A549 (cell line): ENCODE data around the gene MT1F. TPM values are rescaled to one million over a fixed set of nuclear protein-coding genes. Genes with fewer than 3 reads are reported as not detected.
"Not testable (repeated sequence)": the region's sequence is repeated elsewhere in the genome, so short reads cannot be mapped to it uniquely, and the experiment has no call there.

ENCODE experiments used
- ATAC-seq, 2 experiments: fragments of 200-7000 bp in 1 of 2; fragments of >200 bp in 1 of 2; cut with Nextera tagmentation in 1 of 2; cut with Tn5 transposase in 1 of 2; 3 replicates each; pipeline versions ENCODE4 v1.8.0 to v1.9.1; 2018 to 2020; ENCODE audit warnings: mild to moderate bottlenecking in 1 of 2, moderate library complexity in 1 of 2
- CTCF ChIA-PET: fragments of 300-600 bp; sonication (Branson Sonifier 250); formaldehyde crosslinking; extraction: SDS; loops from one replicate; lab custom pipeline; 2021; ENCODE audit warnings: antibody characterized with exemption, inconsistent platforms; lab: Yijun Ruan, JAX
- POLR2A ChIA-PET: fragments of 350-600 bp; formaldehyde crosslinking; extraction: SDS; loops from one replicate; lab custom pipeline; 2021; ENCODE audit warnings: antibody characterized with exemption, inconsistent platforms; lab: Yijun Ruan, JAX
- DNase-seq, 2 experiments: peaks; one replicate each; pipeline versions ENCODE4 v3.0.0 to v3.0.0-alpha.2; 2011 to 2016; ENCODE audit warnings: low read depth in 1 of 2, low spot score in 1 of 2
- FAIRE-seq: peaks from 2 replicates; lab custom pipeline; 2011; peaks lifted over from hg19 to GRCh38; lab: Jason Lieb, UNC
- H3K27ac ChIP-seq, 2 experiments: fragments of >200 bp; sonication (Bioruptor Twin); formaldehyde crosslinking; 3 replicates each; pipeline ENCODE4 v1.5.1; 2016 to 2017
- H3K4me1 ChIP-seq: fragments of >200 bp; sonication (Bioruptor Twin); formaldehyde crosslinking; 3 replicates; pipeline ENCODE4 v1.6.1; 2016
- H3K4me2 ChIP-seq: fragments of >200 bp; sonication (Bioruptor Twin); formaldehyde crosslinking; 3 replicates; pipeline ENCODE4 v1.6.1; 2016
- H3K4me3 ChIP-seq: fragments of >200 bp; sonication (Bioruptor Twin); formaldehyde crosslinking; 3 replicates; pipeline ENCODE4 v1.5.1; 2016
- H3K9me3 ChIP-seq: fragments of >200 bp; sonication (Bioruptor Twin); formaldehyde crosslinking; 3 replicates; pipeline ENCODE4 v1.6.1; 2016
- CBX2 ChIP-seq: fragments of 200-600 bp; sonication (generic); IDR thresholded peaks from 2 replicates; pipeline ENCODE4 v1.6.1; 2016; ENCODE audit warnings: low read depth, mild to moderate bottlenecking, borderline replicate concordance
- FOXS1 ChIP-seq: fragments of 250-450 bp; sonication (Bioruptor Pico); IDR thresholded peaks from 2 replicates; pipeline ENCODE4 v1.5.0; 2020; ENCODE audit warnings: mild to moderate bottlenecking, moderate library complexity
- HEYL ChIP-seq: fragments of 250-450 bp; sonication (Bioruptor Pico); IDR thresholded peaks from 2 replicates; pipeline ENCODE4 v1.8.0; 2021; ENCODE audit warnings: mild to moderate bottlenecking, moderate library complexity
- HOXB5 ChIP-seq: fragments of 250-450 bp; sonication (Bioruptor Pico); IDR thresholded peaks from 2 replicates; pipeline ENCODE4 v1.5.0; 2020; ENCODE audit warnings: mild to moderate bottlenecking, moderate library complexity
- JUNB ChIP-seq: fragments of >200 bp; sonication (Bioruptor Twin); formaldehyde crosslinking; IDR thresholded peaks from 2 replicates; pipeline ENCODE4 v1.6.1; 2016
- MYC ChIP-seq: IDR thresholded peaks from 2 replicates; pipeline ENCODE4 v1.6.1; 2012; ENCODE audit warnings: mild to moderate bottlenecking, inconsistent platforms, low read length, improper control_type of control experiment, borderline replicate concordance
- NR3C1 ChIP-seq: fragments of >200 bp; sonication (Bioruptor Twin); formaldehyde crosslinking; IDR thresholded peaks from 3 replicates; pipeline ENCODE4 v1.6.1; 2017
- RCOR1 ChIP-seq: fragments of 150-350 bp; IDR thresholded peaks from 2 replicates; pipeline ENCODE4 v1.6.1; 2014; ENCODE audit warnings: antibody characterized with exemption, low read length, low read depth
- RFX5 ChIP-seq: fragments of 450-650 bp; IDR thresholded peaks from 2 replicates; pipeline ENCODE4 v1.7.1; 2014; ENCODE audit warnings: antibody characterized with exemption, mild to moderate bottlenecking, moderate library complexity
- ZC3H11A ChIP-seq: fragments of 450-650 bp; IDR thresholded peaks from 2 replicates; pipeline ENCODE4 v1.6.1; 2014; ENCODE audit warnings: antibody characterized with exemption, mild to moderate bottlenecking
- WGBS: methylation state at CpG from one replicate; pipeline ENCODE4 v1.1.6; 2017; ENCODE audit errors: missing lambda C conversion rate; 5-methylcytosine and 5-hydroxymethylcytosine counted together
- polyA plus RNA-seq, 4 experiments: library from polyadenylated mRNA; depleted of rRNA in 3 of 4; stranded (reverse); fragments of >200 nt; fragmentation: RNase III in 1 of 4; extraction: RNeasy Plus Mini Kit Qiagen cat#74134 plus additional on column Dnase treatment in 1 of 4; gene quantifications; 2 replicates in 3 of 4; 3 replicates in 1 of 4; pipeline ENCODE4 v1.2.3, GENCODE V29; 2011 to 2017
- TF ChIP-seq, protein P1 (sequence below): fragments of 250-450 bp; sonication (Bioruptor Pico); IDR thresholded peaks from 2 replicates; pipeline ENCODE4 v1.5.0; 2020; ENCODE audit warnings: low read depth, mild to moderate bottlenecking, moderate library complexity
- TF ChIP-seq, protein P2 (sequence below): IDR thresholded peaks from 2 replicates; pipeline ENCODE4 v1.6.1; 2012
- TF ChIP-seq, protein P3 (sequence below): fragments of 200-600 bp; sonication (generic); IDR thresholded peaks from 2 replicates; pipeline ENCODE4 v1.6.1; 2016; ENCODE audit warnings: antibody characterized with exemption, mild to moderate bottlenecking, moderate library complexity

Gene MT1F
- polyA plus RNA-seq, 2 of the 4 experiments (the other 2 are of a cell fraction), result 4.1 to 11.3 TPM

DNA sequence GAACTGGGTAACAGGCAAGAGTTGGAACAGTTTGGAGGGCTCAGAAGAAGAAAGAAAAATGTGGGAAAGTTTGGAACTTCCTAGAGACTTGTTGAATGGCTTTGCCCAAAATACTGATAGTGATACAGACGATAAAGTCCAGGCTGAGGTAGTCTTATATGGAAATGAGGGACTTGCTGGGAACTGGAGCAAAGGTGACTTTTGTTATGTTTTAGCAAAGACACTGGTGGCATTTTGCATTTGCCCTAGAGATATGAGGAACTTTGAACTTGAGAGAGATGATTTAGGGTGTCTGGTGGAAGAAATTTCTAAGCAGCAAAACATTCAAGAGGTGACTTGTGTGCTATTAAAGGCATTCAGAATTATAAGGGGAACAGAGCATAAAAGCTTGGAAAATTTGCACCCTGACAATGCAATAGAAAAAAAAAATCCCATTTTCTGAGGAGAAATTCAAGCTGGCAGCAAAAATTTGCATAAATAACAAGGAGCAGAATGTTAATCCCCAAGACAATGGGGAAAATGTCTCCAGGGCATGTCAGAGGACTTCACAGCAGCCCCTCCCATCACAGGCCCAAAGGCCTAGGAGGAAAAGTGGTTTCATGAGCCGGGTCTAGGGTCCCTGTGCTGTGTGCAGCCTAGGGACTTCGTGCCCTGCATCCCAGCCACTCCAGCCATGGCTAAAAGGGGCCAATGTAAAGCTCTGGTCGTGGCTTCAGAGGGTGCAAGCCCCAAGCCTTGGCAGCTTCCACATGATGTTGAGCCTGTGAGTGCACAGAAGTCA is 35.9 kb upstream of the MT1F start:
- H3K27ac ChIP-seq, H3K4me3 ChIP-seq, H3K4me1 ChIP-seq, FAIRE-seq, H3K9me3 ChIP-seq, ATAC-seq, DNase-seq, H3K4me2 ChIP-seq: not testable (repeated sequence)
- CTCF ChIA-PET, result interaction anchor here (0.7 to 5.3 kb wide), 3 partner anchors 11 to 36 kb away, joined by 3 to 18 read pairs (median 3); partner anchors contain the start of gene MT1F
- 60% methylated on average over 4 of the region's 4 CpGs for WGBS
- POLR2A ChIA-PET, result interaction anchor here (1.6 kb wide), 1 partner anchor 14 kb away, joined by 3 read pairs; the partner anchor contains the start of gene MT2A

DNA sequence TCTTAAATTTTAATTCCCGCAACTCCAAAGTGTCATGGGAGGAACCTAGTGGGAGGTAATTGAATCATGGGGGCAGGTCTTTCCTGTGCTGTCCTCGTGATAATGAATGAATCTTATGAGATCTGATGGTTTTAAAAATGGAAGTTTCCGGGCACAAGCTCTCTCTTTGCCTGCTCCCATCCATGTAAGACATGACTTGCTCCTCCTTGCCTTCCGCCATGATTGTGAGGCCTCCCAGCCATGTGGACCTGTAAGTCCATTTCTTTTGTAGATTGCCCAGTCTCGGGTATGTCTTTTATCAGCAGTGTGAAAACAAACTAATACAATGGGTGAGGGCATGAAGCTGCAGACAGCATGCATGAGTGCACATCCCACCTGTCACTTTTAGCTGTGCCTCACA is 34.6 kb upstream of the MT1F start:
- not testable (repeated sequence) for DNase-seq, H3K9me3 ChIP-seq, ATAC-seq, H3K4me2 ChIP-seq, FAIRE-seq, H3K4me3 ChIP-seq, H3K27ac ChIP-seq
- 81% methylated on average over 5 of the region's 5 CpGs for WGBS
- peaks cover 14% of the 10 kb centered on the region for H3K4me1 ChIP-seq
- CTCF ChIA-PET, result interaction anchor here (0.7 to 5.3 kb wide), 5 partner anchors 11 to 22 kb away, joined by 3 to 18 read pairs (median 6); partner anchors contain the start of gene MT2A
- POLR2A ChIA-PET, result interaction anchor here (0.6 to 2.3 kb wide), 2 partner anchors 14 to 34 kb away, joined by 6 to 23 read pairs; partner anchors contain the start of gene MT2A

DNA sequence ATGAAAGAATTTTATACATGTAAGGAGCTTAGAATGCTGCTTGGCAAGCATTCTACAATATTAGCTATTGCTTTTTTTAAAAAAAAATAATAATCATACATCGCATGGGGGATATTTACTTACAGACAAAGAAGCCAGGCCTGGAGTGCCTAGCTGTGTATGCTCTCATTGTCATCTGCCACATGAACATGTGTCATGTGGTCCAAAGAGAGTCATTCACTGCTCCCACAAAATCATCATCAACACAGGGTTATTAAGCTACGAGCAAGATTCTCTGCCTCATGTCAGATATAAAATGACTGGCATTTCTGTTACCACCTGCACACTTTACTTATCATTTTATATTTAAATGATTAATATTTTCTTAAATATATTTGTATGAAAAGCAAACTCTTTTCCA is 34.1 kb upstream of the MT1F start:
- peaks cover 14% of the 10 kb centered on the region for H3K4me1 ChIP-seq
- no peak overlapping the region for H3K4me2 ChIP-seq
- POLR2A ChIA-PET, result interaction anchor here (0.6 to 2.3 kb wide), 2 partner anchors 14 to 34 kb away, joined by 6 to 23 read pairs; partner anchors contain the start of gene MT2A
- H3K9me3 ChIP-seq, result no peaks in the 10 kb centered on the region
- 89% methylated on average over 2 of the region's 2 CpGs for WGBS
- H3K4me3 ChIP-seq, result no peak overlapping the region
- FAIRE-seq (no peak), DNase-seq (no peak)
- H3K27ac ChIP-seq, result no peak overlapping the region
- TF ChIP-seq HOXB5 (CRISPR knock-in tag) (no peak), RCOR1 (no peak), FOXS1 (CRISPR knock-in tag) (no peak), CBX2 (no peak), ZC3H11A (no peak), MYC (no peak), HEYL (CRISPR knock-in tag) (no peak), JUNB (no peak), RFX5 (no peak), NR3C1 (no peak)
- TF ChIP-seq, protein P1, sequence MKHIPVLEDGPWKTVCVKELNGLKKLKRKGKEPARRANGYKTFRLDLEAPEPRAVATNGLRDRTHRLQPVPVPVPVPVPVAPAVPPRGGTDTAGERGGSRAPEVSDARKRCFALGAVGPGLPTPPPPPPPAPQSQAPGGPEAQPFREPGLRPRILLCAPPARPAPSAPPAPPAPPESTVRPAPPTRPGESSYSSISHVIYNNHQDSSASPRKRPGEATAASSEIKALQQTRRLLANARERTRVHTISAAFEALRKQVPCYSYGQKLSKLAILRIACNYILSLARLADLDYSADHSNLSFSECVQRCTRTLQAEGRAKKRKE (CRISPR knock-in tag), result no peak
- TF ChIP-seq, protein P2, sequence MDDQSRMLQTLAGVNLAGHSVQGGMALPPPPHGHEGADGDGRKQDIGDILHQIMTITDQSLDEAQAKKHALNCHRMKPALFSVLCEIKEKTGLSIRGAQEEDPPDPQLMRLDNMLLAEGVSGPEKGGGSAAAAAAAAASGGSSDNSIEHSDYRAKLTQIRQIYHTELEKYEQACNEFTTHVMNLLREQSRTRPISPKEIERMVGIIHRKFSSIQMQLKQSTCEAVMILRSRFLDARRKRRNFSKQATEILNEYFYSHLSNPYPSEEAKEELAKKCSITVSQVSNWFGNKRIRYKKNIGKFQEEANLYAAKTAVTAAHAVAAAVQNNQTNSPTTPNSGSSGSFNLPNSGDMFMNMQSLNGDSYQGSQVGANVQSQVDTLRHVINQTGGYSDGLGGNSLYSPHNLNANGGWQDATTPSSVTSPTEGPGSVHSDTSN, result no peak
- TF ChIP-seq, protein P3, sequence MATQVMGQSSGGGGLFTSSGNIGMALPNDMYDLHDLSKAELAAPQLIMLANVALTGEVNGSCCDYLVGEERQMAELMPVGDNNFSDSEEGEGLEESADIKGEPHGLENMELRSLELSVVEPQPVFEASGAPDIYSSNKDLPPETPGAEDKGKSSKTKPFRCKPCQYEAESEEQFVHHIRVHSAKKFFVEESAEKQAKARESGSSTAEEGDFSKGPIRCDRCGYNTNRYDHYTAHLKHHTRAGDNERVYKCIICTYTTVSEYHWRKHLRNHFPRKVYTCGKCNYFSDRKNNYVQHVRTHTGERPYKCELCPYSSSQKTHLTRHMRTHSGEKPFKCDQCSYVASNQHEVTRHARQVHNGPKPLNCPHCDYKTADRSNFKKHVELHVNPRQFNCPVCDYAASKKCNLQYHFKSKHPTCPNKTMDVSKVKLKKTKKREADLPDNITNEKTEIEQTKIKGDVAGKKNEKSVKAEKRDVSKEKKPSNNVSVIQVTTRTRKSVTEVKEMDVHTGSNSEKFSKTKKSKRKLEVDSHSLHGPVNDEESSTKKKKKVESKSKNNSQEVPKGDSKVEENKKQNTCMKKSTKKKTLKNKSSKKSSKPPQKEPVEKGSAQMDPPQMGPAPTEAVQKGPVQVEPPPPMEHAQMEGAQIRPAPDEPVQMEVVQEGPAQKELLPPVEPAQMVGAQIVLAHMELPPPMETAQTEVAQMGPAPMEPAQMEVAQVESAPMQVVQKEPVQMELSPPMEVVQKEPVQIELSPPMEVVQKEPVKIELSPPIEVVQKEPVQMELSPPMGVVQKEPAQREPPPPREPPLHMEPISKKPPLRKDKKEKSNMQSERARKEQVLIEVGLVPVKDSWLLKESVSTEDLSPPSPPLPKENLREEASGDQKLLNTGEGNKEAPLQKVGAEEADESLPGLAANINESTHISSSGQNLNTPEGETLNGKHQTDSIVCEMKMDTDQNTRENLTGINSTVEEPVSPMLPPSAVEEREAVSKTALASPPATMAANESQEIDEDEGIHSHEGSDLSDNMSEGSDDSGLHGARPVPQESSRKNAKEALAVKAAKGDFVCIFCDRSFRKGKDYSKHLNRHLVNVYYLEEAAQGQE, result no peak
- TF ChIP-seq, all 56 proteins: peak for 0
- no peak for ATAC-seq
- CTCF ChIA-PET, result interaction anchor here (0.7 to 5.3 kb wide), 7 partner anchors 11 to 78 kb away, joined by 3 to 18 read pairs (median 4); partner anchors contain the start of gene MT2A
